Activated CD4-positive, alpha-beta T cell treated with anti-CD3 and anti-CD28 coated beads, Interleukin-2, amount 50 U/mL, for 48 hours (primary cell): Measurements from ENCODE around the gene AJM1.
"Not testable (repeated sequence)": the region's sequence is repeated elsewhere in the genome, so short reads cannot be mapped to it uniquely, and the experiment has no call there.

ENCODE experiments used
- DNase-seq, 2 experiments: peaks; one replicate each; pipeline ENCODE4 v3.0.0-alpha.2; 2020

AJM1 gene

GRCh38 chr9:136832581-136832980 lies 9.7 kb upstream of the AJM1 start:
- DNase-seq = no peak

GRCh38 chr9:136833381-136834048 lies 8.8 kb upstream of the AJM1 start:
- DNase-seq = not testable (repeated sequence)

GRCh38 chr9:136835162-136835931 lies 6.9 kb upstream of the AJM1 start:
- DNase-seq = no peak

GRCh38 chr9:136835932-136836904 lies 6.1 kb upstream of the AJM1 start:
- no peak for DNase-seq

GRCh38 chr9:136837146-136837855 lies 5.0 kb upstream of the AJM1 start:
- no peak for DNase-seq

- DNase-seq = not testable (repeated sequence)
Measured at GRCh38 chr9:136837856-136838277, 4.4 kb upstream of the AJM1 start.

GRCh38 chr9:136838314-136839228 lies 3.7 kb upstream of the AJM1 start:
- DNase-seq = no peak

- no peak for DNase-seq
Measured at GRCh38 chr9:136839229-136840139, 2.8 kb upstream of the AJM1 start.

GRCh38 chr9:136840140-136840876 lies 2.0 kb upstream of the AJM1 start:
- no peak for DNase-seq

GRCh38 chr9:136840877-136841645 lies 1.2 kb upstream of the AJM1 start:
- no peak for DNase-seq

- DNase-seq = not testable (repeated sequence)
Measured at GRCh38 chr9:136841646-136842379, 465 bp upstream of the AJM1 start.

- DNase-seq = not testable (repeated sequence)
Measured at GRCh38 chr9:136843159-136843800, 1.0 kb downstream of the AJM1 start.

- DNase-seq = peak; percentile 73 to 80
Measured at GRCh38 chr9:136843801-136844740, 1.8 kb downstream of the AJM1 start.

- no peak for DNase-seq
Measured at GRCh38 chr9:136844761-136845464, 2.6 kb downstream of the AJM1 start.

GRCh38 chr9:136845465-136846260 lies 3.4 kb downstream of the AJM1 start:
- no peak for DNase-seq
